GM03348 (cell line): ENCODE results near the gene OR10P1.

ENCODE experiments used
- DNase-seq: peaks from one replicate; pipeline ENCODE4 v3.0.0; 2012; ENCODE audit warnings: low spot score

Gene OR10P1

DNA sequence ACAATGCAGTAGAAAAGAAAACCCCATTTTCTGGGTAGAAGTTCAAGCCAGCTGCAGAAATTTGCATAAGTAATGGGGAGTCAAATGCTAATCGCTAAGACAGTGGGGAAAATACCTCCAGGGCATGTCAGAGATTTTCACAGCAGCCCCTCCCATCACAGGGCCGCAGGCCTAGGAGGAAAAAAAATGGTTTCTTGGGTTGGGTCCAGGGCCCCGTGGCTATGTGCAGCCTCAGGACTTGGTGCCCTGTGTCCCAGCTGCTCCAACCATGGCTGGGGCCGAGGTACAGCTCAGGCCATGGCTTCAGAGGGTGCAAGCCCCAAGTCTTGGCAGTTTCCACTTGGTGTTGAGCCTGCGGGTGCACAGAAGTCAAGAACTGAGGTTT lies 14.6 kb downstream of the OR10P1 start:
- DNase-seq, result no peak

DNA sequence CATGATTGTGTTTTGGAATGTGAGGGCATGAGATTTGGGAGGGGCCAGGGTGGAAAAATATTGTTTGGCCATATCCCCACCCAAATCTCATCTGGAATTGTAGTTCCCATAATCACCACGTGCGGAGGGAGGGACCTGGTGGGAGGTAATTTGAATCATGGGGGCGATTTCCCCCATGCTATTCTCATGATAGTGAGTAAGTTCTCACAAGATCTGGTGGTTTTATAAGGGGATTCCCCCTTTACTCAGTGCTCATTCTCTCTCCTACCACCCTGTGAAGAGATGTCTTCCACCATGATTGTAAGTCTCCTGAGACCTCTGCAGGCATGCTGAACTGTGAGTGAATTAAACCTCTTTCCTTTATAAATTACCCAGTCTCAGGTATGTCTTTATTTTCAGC lies 15.7 kb downstream of the OR10P1 start:
- DNase-seq, result no peak

DNA sequence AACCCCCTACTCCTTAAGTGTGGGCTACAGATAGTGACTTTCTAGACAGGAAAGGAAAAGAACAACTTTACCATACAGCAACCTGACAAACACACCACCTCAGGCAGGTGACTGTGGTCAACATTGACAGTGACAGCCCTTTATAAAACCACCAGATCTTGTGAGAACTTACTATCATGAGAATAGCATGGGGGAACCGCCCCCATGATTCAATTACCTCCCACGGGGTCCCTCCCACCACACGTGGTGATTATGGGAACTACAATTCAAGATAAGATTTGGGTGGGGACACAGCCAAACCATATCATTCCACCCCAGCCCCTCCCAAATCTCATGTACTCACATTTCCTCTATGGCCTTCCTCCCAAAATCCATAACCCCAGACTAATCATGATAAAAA lies 16.3 kb downstream of the OR10P1 start:
- DNase-seq, result no peak

DNA sequence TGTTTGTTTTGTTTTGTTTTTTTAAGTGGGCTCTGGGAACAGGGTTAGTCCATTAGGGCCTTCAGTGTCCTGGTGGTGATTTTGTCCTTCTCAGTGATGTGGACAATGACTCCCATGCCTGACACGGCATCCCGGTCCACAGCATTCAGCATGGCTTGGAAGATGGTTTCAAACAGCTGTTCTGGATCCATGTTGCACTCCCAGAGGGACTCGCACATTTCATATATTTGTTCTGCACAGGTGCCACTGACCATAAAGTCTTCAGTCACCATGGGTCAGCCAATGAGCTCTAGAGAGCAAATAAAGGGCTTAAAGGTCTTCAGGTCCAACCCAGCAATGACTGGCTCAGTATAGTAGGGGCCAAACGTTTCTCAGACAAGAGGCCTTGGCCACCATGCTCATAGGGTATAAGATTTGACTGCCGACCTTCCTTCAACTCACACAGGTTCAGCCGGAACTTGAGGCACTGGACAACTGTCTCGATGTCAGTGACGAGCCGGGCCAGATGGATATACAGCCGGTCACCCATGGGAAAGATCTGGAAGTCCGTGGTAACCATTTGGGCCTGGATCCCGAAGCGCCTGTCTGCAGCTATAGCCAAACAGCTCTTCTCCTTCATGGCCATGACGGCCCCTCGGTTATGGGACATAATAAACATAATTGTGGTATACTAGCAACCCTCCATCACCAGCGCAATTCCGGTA lies 18.0 kb downstream of the OR10P1 start:
- DNase-seq, result no peak

DNA sequence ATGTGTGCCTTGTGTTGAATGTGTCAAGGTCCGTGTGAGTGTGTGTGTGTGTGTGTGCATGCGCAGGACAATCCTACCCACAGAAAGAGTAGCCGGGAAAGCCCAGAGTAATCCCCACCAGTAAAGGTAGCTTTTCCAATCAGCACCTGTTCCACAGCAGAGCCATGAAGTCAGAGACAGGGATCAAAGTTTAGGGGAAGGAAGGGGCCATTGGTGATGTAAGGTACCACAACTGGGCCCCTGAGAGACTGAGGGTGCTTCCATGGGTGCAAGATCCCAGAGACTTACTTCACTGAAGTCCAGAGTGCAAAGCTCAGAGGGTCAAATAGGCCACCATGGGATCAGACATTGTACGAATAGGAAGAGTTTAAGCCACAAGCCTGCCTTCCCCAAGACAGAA lies 20.5 kb downstream of the OR10P1 start:
- DNase-seq, result no peak

DNA sequence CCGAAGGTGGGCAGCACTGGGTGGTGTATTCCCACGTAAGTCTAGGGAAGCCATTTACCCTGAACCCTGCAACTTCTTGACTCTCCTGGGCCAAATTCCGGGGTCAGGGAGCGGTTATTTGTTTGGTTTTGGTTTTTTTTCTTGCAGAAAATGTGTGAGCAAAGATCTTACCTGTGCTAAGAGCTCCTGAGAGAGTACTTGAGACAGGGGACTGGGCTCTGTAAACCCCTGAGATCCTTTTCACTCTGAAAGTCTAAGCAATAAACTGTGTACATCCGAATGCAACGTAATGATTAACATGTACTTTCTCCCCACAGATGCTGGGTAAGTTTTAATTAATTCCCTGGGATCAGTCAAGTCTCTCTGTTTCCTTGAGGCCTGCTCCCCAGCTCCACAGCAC lies 21.5 kb downstream of the OR10P1 start:
- no peak for DNase-seq

GRCh38 chr12:55658635-55659391 lies 22.1 kb downstream of the OR10P1 start:
- DNase-seq, result no peak

DNA sequence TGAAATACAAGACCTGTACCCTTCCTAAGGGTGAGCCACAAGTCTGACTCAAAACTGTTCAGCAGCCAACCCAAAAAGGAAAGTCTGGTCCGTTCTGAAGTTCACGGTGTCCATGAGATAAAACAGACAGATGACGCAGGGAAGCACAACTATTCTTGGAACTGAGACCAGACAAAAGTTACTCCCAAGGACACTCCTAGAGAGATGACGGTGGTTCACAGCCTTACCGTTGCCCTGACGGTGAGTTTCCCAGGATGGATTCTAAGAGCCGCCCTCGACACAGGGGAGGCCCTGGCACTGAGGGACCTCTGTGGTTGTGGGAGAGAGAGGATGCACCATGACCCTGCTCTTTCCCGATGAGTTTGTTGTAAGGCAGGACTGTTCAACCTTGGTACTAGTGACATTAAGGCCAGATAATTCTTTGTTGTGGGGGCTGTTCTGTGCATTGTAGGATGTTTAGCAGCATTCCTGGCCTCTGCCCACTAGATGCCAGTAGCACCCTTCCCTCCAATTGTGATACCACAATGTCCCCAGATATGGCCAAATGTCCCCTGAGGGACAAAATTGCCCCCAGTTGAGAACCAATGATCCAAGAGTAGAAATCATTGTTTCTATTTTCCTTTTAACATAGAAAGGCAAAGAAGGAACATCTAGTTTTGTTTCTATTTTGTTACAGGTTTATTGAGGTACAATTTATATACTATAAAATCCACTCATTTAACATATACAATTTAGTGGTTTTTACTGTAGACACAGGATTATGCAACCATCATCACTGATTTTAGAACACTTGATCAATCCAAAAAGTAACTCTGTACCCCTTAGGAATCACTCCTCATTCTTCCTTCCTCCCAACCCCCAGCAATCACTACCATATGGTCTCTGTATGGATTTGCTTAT lies 23.0 kb downstream of the OR10P1 start:
- no peak for DNase-seq

- DNase-seq, result no peak
Observed at GRCh38 chr12:55663391-55663790, 26.7 kb downstream of the OR10P1 start.

DNA sequence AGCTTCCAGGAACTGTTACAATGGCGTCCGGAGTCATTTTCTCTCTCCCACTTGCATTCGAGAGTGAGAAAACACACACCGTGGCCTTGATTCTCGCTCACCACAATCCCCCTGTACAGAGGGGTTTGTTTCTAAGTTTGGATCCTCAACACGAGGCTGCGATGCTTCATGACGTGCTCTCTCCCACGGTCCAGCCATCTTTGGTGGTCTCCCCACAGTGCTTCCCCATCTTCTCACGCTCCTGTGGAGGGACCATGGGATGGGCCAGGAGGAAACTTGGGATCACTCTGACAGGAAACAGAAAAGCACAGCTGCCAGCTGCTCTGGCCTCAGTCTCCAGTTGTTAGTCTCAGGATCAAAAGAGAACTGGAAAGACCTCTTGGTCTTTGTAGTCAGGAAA lies 28.1 kb downstream of the OR10P1 start:
- DNase-seq, result no peak

DNA sequence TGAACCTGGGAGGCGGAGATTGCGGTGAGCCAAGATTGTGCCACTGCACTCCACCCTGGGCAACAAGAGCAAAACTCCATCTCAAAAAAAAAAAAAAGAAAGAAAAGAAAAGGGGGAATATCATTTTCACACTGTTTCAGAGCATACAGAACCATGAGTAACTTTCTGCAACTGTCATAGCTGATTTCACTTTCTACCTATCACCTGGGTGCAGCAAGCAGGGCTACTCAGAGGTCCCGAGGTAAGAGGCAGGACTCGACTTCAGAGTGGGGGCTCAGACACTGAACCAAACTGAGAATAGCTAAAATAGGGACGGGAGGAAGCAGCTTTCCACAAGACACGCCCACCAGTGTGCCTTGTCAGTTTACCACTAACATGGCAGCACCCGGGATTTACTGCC lies 29.8 kb downstream of the OR10P1 start:
- no peak for DNase-seq

- no peak for DNase-seq
Observed at GRCh38 chr12:55670276-55670675, 33.6 kb downstream of the OR10P1 start.

- DNase-seq, result no peak
Observed at GRCh38 chr12:55671746-55672145, 35.1 kb downstream of the OR10P1 start.

GRCh38 chr12:55673638-55674037 lies 36.9 kb downstream of the OR10P1 start:
- no peak for DNase-seq

DNA sequence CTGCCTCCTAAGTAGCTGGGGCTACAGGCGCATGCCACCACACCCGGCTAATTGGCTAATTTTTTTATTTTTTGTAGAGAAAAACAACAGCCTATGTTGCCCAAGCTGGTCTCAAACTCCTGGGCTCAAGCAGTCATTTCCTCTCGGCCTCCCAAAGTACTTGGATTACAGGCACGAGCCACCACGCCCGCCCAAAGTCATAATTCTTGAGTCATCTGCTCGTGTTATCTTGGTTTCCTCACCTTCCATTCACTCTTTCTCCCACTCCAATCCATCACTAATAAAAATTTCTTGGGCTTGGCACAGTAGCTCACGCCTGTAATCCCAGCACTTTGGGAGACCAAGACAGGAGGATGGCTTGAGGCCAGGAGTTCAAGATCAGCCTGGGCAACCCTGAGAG lies 39.0 kb downstream of the OR10P1 start:
- no peak for DNase-seq

DNA sequence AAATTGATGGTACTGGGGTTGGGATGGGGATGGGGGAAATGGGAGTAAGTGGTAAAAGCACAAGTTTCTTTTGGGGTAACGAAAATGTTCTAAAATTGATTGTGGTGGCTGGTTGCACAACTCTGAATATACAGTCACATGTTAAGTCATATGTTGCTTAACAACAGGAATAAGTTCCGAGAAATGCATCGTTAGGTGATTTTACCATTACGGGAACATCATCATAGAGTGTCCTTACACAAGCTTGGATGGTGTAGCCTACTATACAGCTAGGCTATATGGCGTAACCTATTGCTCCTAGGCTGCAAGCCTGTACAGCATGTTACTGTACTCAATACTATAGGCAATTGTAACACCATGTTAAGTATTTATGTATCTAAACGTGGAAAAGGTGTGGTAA lies 40.0 kb downstream of the OR10P1 start:
- DNase-seq, result no peak

GRCh38 chr12:55679691-55680090 lies 43.0 kb downstream of the OR10P1 start:
- DNase-seq, result no peak

GRCh38 chr12:55681142-55682077 lies 44.7 kb downstream of the OR10P1 start:
- peak; percentile 79 for DNase-seq

- DNase-seq, result no peak
Observed at GRCh38 chr12:55682087-55682796, 45.5 kb downstream of the OR10P1 start.

DNA sequence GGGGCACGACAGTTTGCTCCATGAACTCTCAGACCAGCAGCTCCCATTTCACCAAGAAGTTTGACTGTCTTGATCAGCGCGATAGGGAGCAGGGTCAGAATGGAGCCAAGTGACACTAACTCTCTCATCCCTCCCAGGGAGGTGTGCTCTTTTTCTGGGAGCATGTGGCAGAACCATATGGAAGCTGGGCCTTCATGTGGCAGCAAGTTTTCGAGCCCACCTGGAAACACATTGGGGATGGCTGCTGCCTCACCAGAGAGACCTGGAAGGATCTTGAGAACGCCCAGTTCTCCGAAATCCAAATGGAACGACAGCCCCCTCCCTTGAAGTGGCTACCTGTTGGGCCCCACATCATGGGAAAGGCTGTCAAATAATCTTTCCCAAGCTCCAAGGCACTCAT lies 47.0 kb downstream of the OR10P1 start:
- no peak for DNase-seq

DNA sequence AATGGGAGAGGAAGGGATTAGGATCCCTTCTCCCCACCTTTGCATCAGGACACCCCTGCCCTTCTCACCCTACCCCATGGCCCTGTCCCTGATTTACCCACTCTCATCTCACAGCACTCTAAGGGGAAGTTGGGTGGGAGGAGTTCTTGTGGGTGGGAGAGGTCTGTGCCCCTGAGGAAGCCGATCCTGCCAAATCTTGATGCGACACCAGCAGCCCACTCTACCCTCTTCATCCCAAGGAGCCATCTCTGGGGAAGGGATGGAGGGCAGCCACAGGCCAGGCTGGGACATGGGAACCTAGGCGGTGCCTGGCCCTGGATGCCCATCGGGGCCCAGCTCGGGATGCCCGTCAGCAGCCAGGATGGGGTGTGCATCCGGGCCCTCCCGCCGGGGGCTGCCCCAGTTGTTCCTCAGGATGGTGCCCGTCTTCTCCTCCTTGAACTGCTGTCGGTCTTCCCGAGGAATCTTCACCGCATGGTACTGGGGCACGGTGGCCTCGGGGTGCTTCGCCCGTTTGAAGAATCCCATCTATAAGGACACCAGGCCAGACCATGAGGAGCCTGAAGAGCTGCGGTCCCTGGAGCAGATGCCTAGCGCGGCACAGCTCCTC lies 48.2 kb downstream of the OR10P1 start:
- no peak for DNase-seq
